PC-9 (cell line): Measurements from ENCODE around the gene GOLGA1.

Experiments
- CTCF ChIP-seq: fragments of 200-600 bp; sonication (generic); conservative IDR thresholded peaks from 2 replicates; pipeline ENCODE4 v1.6.1; 2017; ENCODE audit warnings: mixed run types, antibody characterized with exemption, mild to moderate bottlenecking, moderate library complexity
- EZH2 ChIP-seq: fragments of 200-600 bp; sonication (generic); IDR thresholded peaks from 2 replicates; pipeline ENCODE4 v1.8.0; 2017; ENCODE audit warnings: antibody characterized with exemption, low read depth

DNA sequence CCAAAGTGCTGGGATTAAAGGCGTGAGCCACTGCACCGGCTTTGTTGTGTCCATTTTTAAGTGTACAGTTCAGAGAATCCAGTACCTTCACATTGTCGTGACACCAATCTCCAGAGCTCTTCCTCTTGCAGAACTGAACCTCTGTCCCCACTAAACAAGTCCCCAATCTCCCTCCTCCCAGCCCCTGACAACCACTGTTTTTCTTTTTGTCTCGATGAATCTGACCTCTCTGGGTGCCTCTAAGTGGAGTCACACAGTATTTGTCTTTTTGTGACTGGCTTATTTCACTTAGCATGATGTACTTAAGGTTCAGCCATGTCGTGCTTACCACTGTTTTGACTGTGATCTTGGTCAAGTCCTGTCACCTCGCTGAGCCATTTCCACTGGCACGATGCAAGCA, 86.1 kb downstream of the GOLGA1 start:
- TF ChIP-seq CTCF (no peak), EZH2 (no peak)
